ENCODE data around the gene ITGBL1.

ITGBL1 gene, protein sequence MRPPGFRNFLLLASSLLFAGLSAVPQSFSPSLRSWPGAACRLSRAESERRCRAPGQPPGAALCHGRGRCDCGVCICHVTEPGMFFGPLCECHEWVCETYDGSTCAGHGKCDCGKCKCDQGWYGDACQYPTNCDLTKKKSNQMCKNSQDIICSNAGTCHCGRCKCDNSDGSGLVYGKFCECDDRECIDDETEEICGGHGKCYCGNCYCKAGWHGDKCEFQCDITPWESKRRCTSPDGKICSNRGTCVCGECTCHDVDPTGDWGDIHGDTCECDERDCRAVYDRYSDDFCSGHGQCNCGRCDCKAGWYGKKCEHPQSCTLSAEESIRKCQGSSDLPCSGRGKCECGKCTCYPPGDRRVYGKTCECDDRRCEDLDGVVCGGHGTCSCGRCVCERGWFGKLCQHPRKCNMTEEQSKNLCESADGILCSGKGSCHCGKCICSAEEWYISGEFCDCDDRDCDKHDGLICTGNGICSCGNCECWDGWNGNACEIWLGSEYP

DNA sequence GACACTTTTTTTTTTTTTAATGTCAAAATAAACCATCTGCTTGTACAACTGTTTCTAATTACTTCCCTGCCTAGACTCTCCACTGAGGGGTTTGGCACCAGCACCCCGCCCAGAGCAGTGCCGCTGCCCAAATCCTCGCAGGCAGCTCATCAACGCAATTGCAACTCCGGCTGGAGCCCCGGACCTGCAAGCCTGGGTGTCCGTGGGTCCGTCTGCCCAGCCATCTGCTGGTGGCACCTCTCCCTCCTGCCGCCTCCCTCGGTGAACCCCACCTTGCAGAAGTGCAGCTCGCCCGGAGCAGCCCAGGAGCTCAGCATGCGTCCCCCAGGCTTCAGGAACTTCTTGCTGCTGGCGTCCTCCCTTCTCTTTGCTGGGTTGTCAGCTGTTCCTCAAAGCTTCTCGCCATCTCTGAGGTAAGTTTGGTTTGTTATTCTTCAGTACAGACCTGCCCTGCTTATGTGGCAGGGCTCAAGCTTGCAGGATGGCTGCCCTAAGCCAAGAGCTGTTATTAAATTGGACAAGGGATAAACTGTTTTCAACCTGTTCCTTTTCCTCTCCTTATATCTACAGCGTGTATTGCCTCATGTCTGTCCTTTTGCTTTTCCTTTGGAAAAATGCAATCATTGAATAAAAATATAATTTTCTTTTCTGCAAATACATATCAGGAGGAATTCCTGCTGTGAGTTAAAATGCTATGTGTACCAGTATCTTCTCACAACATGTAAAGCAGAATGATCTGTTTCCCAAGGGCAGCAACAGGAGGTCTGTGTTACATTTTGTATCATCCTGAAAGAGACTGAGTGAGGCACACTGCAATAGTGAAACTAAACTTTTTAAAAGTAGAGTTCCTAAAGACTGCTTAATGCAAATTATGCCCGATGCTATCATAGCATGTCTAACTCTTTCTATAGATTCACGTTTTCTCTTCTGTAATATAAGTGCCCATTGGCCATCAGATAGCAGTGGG is at the start of gene ITGBL1:
TSS of gene ITGBL1 (plus strand) at position 157 of the 967 bp plus-strand sequence. CDS start at position 316, 159 bp downstream.
- peak in 7 of 51 donors; percentile 0 to 13 (median 3) for DNase-seq

DNA sequence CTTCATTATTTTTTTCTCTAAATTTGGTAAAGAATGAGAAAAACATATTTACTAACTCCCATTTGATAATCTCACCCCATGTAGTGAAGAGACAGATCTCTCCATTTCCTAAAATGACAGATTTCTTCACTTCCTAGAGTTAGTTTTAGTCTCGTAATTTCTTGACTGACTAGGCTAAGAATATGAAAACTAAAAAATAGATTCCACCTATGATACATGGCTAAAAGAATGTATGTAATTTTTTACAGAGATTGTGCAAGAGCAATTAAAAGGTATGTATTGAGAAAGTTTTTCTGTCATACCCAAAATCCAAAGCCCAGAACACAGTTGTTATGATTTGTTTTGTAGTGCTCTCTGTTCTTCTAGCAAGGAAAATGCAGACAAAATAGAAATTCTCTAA is 45.7 kb upstream of the ITGBL1 start:
- DNase-seq: no peak

DNA sequence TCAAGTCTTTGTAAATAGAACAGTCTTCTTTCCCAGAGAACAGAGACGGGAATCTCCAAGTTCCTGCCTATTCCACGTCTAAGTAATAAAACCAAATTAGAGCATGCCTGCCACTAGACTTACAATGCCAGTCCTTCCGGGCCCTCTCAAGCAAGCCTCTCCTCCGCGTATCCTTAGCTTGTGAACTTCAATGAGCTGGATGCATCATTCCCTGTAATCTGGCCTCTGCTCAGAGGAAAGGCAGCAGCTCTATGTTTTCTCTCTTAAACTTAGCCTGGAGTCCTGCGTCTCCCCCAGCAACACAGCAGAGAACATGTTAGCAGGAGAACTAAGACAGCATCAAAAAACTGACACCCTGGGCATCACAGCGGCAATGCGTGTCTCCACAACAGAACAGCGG is 44.3 kb upstream of the ITGBL1 start:
- no peak for DNase-seq

DNA sequence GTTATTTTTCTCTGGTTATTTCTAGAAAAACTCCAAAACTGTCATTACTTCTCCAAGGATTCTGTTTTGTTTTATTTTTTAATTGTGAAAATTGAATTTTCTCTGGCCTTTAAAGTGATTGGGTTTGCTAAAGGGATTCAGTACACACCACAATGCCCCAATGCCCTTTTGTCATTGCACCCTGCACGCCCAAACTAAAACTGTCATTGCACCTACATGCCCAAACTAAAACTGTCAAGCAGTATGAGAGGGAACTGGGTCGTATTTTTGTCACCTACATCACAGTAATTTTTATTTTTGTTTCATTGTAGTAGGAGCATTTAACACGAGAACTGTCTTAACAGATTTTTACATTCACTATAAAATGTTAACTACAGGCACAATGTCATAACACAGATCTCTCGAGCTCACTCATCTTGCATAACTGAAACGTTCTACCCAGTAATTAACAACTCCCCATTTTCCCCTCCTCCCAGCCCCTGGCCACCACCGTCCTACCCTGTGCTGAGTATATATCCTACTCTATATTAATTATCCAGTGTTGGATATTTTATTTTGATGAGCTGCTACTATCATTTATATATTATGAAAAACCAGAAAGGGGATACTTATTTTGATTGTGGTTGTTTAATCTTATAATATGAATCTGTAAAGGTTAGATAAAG is 43.4 kb upstream of the ITGBL1 start:
- DNase-seq: no peak

DNA sequence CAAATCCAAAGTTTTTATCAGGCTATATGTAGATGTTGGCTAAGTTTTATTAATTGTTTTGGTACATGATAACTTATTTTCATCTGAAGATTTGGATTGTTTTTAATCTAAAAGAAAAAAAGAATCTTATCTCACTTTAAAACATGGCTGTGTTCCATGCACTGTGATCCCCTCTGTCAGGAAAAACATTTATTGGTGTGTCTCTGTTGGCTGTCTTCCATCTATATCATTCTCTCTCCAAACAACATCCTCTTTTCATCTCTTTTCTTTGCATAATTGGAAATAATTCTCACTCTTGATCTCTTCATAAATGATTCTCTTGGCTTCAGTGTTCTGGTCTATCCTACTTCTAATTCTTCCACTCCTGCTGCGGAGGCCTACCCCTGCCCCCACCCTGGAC is 40.4 kb upstream of the ITGBL1 start:
- DNase-seq: no peak

DNA sequence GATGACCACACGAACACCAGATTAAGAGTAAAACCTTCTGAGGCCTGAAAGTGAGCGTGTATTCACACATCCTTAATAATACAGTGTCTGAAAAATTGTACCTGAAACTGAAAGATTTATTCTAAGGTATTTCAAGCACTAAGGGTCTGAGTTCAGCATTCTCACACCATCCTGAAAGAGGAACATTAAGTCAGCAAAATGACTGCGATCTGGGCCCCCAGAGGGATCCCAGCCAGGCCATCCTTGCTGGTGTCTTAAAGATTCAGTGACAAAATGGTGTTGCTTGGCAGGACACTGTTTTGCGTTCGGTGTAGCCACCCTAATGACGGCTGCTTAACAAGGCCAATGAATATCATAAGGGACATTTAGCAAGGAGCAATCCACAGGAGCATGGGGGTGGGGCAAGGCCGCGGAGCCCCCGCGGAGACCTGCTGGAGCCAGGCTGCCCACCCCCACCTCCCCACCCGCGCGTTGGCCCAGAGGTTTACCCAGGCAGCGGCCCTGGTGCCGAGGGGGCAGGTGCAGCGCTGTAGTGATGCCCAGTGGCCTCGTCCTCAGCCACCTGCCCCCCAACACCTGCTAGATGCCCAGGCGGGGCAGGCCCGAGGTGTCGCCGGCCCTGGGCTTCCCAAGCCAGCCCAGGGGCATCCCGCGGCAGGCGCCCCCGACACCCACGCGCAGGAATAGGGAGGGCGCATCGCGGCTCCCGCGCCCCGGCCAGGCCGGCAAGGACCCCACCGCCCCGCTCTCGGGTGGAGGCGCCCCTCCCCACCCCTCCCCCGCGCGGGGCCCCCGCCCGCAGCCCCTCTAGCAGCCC is 36.9 kb upstream of the ITGBL1 start:
- DNase-seq: peak in 36 of 51 donors; percentile 5 to 79 (median 44)

DNA sequence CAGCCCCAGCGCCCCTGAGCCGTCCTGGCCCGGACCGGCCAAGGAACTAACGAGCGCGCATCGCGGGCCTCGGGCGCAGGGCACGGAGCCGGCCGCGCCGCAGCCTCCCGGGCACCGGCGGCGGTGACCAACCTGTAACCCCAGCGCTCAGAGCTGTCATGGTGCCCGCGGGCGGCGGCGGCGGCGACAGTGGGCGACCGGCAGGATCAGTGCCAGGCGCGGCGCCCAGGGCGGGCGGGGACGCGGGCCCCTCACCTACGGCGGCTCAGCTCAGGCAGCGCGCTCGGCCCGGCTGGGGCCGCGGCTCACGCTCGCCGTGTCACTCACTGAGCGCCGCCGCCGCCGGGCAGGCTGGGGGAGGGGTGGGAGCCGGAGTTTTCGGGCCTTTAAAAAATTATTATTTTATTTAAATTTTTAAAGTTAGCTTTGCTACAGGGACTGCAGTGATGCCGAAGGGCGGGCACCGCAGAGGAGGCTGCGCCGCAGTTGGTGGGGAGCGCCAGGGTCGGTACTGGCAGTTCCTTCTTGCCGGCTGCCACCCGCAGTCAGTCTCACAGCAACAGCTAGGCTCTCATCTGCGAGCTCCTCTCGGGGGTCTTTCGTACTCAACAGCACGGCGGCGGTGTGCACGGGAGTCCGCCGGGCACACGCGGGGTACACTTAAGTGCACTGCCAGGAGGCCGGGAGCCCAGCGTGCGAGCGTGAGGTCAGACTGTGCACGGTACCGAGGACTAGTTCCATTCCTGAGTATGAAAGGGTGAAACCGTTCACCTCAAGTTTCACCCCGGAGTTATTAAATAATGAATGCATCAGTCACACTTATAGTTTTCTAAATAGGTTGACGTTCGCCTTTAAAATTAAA is 36.1 kb upstream of the ITGBL1 start, which contains the start of gene NALCN:
TSS of gene NALCN (minus strand) at position 328 of the 862 bp plus-strand sequence. CDS start 17,382 bp downstream, outside the sequence.
- DNase-seq: peak in 43 of 51 donors; percentile 16 to 83 (median 58)

DNA sequence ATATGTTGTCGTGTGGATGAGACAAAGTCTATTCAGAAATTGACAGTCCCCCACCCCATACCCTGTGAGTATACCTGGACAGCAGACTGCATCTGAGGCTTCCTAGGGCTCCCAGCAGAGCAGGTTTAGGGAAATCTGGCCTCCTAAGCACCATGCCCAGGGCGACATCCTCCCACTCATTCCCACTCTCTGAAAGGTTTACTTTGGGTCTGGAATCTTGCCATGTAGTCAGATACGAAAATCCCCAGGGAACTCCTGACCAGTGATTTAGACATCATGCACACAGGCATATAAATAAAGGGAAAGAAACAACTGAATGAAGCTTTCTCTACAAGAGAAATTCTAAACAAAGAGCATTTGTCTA is 35.5 kb upstream of the ITGBL1 start:
- DNase-seq: peak in 3 of 51 donors; percentile 4 to 78 (median 11)

DNA sequence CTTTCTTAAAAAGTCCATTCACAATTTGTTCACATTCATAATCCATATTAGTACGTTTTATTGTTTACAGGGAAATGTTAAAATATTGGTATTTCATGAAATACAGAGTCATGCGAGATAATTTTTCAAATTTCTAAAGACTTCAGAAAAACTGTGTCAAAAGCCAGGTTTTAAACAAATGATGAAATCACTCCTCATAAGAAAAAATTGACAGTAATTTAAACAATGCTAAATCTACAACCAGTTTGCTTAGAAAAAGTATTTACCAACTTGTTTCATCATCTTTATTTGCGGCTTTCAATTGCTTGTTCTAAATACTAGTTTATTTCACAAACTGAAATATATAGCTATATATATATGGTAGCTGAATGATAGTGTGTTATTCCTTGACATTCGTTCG is 35.0 kb upstream of the ITGBL1 start:
- DNase-seq: no peak

DNA sequence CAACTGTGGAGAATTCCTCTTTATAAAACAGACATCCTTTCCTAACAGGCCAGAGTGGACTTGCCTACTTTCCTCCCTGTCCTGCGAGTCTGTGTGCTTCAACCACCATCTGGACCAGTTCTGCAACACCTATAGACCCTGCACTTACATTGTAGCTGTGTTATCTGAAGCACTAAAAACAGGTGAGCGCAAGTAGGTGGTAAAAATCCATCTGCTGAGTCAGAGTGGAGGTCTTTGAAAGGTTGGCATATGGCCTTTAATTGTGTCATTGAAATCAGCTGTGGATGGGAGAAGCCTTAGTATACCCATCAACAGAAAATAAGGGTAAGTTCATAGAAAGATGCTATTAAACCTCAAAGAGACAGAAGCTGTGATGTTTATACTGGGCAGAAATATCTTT is 28.6 kb upstream of the ITGBL1 start:
- DNase-seq: peak in 3 of 51 donors; percentile 7 to 61 (median 24)

DNA sequence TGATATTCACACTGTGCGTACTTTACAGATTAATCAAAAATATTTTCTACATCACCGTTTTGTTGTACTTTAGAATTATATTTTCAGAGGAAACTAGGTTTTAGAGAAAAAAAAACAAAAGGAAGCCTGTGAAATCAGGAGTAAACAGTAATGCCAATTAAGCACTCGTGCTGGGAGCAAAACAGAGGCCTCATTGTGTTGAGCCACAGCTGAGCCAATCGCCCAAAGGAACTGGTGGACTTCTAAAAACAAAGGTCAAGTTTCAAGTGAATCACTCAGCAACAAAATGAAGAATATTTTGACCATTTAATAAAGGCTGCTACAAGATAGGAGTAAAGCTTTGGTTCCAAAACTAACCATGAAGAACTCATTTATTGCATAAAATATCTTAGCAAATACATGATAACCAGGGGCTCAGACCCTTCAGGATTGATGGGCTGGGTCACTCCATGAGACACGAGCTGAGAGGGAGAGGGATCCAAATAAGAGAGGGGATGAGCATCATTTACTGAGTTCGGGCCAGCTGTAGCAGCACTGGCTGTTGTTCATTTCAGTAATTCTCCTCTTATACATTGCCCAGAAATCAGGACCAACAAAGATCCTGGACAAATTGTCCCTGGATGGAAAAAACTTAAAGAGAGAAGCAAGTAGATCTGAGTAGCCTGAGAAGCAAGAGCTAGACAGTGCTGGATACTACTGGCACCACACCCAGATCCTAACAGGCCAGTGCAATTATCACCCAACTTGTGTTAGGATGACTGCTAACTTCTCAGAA is 27.9 kb upstream of the ITGBL1 start:
- peak in 35 of 51 donors; percentile 1 to 87 (median 44) for DNase-seq

DNA sequence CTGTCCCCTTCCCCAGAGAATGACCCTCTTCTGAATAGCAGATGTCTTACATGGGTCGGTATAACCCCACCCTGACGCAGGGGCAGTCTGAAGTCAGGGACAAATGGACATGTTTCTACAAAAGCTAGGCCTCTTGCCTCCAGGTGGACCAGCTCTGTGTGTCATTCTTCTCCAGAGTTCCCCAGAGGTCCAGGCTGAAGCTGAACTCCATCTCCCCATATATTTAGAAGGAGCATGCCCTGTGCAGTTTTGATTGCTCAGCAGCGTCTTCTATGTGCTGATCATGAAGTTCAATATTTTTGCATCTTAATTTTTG is 27.4 kb upstream of the ITGBL1 start:
- DNase-seq: peak in 3 of 51 donors; percentile 12 to 71 (median 37)

DNA sequence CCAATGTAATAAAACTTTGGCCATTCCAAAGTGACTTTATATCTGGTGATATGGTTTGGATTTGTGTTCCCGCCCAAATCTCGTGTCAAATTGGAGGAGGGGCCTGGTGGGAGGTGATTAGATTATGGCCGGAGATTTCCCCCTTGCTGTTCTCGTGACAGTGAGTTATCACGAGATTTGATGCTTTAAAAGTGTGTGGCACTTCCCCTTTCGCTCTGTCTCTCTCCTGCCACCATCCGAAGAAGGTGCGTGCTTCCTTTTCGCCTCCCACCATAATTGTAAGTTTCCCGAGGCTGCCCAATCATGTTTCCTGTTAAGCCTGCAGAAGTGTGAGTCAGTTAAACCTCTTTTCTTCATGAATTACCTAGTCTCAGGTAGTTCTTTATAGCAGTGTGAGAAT is 26.9 kb upstream of the ITGBL1 start:
- DNase-seq: no peak

DNA sequence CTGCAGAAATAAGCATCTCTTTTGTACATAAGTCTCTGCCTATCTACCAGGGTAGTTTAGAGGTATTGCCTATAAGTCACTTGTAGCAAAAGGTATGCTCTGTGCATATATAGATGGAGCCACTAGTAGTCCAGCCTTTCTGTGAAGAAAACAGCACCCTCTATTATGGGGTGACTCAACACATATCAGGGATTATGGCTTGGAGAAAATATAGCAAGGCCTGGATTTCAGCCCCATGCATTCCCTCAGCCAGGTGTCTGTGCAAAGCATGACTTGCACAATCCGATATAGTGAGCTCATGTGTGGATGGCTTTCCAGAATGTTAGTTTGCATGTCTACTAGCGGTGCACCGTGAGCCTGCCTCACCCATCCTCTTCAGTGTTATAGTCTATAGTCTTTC is 22.7 kb upstream of the ITGBL1 start:
- no peak for DNase-seq

DNA sequence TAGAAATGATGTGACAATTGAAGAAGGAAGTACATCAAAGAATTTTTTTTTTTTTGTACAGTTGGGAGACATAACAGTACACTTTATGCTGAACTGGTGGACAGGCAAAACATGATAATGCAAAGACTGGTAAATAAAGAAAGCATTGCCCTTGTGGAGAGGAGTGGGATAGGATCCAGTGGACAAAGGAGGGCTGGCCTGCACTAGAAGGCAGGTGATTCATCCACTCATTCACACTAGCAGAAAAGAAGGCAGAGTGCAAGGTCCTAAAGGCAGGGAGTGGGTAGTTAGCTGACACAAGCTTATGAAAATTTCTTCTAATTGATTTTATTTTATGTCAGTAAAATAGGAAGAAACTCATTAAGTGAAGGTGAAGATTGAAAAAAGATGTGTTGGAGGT is 18.6 kb upstream of the ITGBL1 start:
- no peak for DNase-seq

DNA sequence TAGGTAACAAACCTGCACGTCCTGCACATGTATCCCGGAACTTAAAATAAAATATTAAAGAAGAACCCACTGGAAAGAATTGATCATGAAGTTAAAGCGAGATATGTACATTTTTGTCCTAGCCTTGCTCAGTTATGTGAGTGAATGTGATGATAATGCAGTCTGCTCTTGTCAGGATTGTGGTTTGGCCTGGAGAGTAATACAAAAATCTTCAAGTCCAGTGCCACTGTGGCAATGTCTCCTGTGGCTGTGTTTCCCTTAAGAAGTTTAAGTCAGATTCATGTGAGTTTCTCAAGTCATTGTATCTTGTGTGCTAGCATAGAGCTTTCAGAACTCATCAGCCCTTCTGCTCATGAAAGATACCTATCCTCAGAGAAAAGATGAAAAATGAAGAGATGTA is 18.0 kb upstream of the ITGBL1 start:
- DNase-seq: no peak

DNA sequence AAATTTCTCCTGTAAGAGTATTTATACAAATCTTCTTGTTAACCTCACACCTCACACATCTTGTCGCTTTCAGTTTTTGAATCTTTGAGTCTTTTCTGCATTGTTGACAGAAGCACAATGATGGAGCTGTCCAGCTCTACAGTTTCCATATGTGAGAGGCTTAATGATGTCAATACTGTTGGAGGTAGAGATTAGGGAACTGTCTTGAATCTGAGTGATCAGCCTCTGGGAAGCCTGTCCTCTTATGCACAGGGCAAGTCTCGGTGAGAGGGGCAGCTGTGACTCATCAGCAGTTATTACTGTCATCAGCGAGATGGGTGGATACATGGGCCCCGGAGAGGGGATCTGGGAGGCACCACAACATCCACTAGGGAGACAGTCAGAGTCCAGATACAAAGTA is 4.6 kb upstream of the ITGBL1 start:
- no peak for DNase-seq

DNA sequence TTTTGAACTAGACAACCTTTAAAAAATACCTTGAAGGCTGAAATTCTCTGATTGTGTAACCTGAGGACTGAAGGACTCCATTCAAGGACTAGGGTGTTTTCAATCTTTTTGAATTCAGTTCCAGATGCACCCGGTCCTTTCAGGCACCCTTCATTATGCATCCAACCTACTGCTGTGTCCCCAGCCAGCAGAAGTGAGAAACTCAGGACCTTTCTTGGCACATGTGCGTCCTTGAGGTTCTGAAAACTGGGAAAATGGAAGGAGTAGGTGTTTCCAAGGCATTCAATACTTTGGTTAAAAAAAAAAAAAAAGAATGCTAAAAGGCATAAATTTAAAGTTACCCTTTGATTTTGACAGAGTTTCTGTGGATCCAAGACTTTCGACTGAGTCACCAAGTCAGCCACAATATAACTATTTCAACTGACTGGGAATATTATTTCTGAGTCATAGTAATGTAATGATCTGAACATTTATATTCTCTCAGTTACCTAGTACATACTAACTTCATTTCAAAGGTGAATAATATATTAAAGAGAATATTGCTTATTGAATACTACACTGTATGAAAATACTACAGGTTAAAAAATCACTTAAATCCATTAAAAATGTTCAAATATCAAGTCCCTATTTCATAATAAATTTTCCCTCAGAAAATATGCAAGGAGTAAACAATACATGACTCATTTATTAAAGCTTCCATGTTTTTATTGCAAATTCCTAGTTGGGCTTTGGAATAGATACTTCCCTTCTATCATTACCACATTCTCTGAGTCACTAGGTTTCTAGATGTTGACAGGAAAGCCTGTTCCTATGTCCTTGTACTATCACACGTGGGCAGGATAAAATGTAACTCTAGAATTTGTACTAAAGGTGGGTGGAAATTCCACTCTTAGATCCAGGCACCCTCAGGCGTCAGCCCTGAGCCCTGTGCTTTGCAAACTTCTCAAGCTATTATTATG is 2.4 kb upstream of the ITGBL1 start:
- DNase-seq: peak in 1 of 51 donors; percentile 7
